ENCODE results near the gene ARGLU1.
"Not testable (repeated sequence)": the region's sequence is repeated elsewhere in the genome, so short reads cannot be mapped to it uniquely, and the experiment has no call there.

The ARGLU1 gene

DNA sequence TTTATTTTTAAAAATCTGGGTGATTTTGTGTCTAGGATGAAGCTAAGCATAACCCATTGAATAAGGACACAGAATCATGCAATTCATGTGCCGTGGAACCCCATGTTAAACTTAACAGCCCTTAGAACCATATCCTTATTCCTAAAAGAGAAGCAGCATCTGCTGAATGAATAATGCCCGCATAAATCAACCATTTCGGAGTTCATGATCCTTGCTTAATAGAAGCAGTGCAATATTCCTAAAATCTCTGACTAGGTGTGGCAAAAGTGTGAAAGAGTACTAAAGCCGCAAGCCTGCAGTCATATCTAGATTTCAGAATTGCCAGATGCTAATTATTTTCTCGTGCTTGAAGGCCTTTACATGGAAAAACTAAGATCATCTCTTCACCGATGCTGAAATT lies 33.6 kb upstream of the ARGLU1 start:
- H3K27me3 ChIP-seq (ENCODE audit: low read length): no peaks in the 10 kb centered on the region
- H3K27ac ChIP-seq (ENCODE audit: low read depth, low read length): no peak overlapping the region
- H3F3A ChIP-seq (ENCODE audit: insufficient read depth): no peaks in the 10 kb centered on the region
- H3K36me3 ChIP-seq (ENCODE audit: low read length): no peaks in the 10 kb centered on the region
- H3K4me2 ChIP-seq (ENCODE audit: low read depth, low read length, poor library complexity, severe bottlenecking): no peak overlapping the region
- no peak overlapping the region for H3K4me3 ChIP-seq (ENCODE audit: insufficient read depth, low read length, poor library complexity, severe bottlenecking)
- TF ChIP-seq EZH2phosphoT487 (conservative IDR thresholded peaks at IDR 0.05; ENCODE audit: low read length) (no peak), CTCF (IDR thresholded peaks at IDR 0.05; ENCODE audit: insufficient read depth, low read length, poor library complexity, severe bottlenecking) (no peak)
- no peak overlapping the region for H3K9ac ChIP-seq (ENCODE audit: low read length)
- no peaks in the 10 kb centered on the region for H3K79me2 ChIP-seq (ENCODE audit: insufficient read depth, low read length)
- H3K9me2 ChIP-seq (replicated peaks; ENCODE audit: insufficient read depth, low read length): no peaks in the 10 kb centered on the region
- H3K9me3 ChIP-seq (ENCODE audit: insufficient read depth, low read length): no peaks in the 10 kb centered on the region
- no peak overlapping the region for H2AFZ ChIP-seq (ENCODE audit: low read depth, low read length, severe bottlenecking)
- no peaks in the 10 kb centered on the region for H4K20me1 ChIP-seq (ENCODE audit: low read depth, low read length)

GRCh38 chr13:106600798-106601135 lies 32.8 kb upstream of the ARGLU1 start:
- not testable (repeated sequence) for H3K9me2 ChIP-seq (replicated peaks; ENCODE audit: insufficient read depth, low read length); H4K20me1 ChIP-seq (ENCODE audit: low read depth, low read length); H3K4me2 ChIP-seq (ENCODE audit: low read depth, low read length, poor library complexity, severe bottlenecking); H3K9me3 ChIP-seq (ENCODE audit: insufficient read depth, low read length); H3K4me3 ChIP-seq (ENCODE audit: insufficient read depth, low read length, poor library complexity, severe bottlenecking); H3K36me3 ChIP-seq (ENCODE audit: low read length); H3F3A ChIP-seq (ENCODE audit: insufficient read depth); H3K27ac ChIP-seq (ENCODE audit: low read depth, low read length); H3K79me2 ChIP-seq (ENCODE audit: insufficient read depth, low read length); H3K27me3 ChIP-seq (ENCODE audit: low read length); H2AFZ ChIP-seq (ENCODE audit: low read depth, low read length, severe bottlenecking); H3K9ac ChIP-seq (ENCODE audit: low read length)

DNA sequence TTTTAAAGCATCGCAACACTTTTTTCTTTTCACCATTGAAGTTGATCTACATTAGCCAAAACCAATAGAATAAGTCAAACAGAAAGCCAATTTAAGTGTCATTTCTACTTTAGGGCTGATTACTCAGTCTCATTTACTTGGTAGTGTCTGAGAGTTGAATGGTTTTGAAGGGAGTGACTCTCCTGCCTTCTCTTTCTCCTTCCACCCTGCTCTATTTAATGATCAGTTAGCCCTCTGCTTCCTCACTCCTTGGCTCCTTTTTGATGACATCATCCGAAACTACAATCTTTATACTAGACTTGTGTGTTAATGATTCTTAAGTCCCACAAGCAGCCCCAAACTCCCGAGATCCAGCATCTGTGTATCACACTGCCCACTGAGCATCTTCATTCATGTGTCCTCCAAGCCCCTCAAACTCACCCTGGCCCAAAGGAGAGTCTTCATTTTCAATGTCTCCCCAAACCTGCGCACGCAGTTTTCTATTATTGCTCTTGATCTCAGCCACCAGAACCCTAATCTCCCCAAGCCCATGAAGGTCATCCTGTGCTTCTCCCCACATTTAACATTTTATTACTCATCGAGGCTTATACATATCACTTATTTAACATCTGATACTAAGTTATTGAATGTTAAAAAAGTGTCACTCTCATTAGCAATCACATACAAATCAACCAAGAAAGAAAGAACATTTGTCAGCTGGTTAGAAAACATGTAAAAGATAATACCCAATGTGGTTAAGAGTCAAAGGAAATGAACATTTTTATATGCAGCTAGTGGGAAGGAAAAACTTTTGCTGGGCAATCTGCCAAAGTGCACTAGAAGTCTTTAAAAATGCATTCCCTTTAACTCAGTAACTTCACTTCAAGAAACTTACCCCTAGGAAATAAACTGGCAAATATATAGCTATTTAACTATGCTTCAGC lies 32.2 kb upstream of the ARGLU1 start:
- Histone ChIP-seq H3K27me3 (ENCODE audit: low read length) (no peaks in the 10 kb centered on the region), H3K4me2 (ENCODE audit: low read depth, low read length, poor library complexity, severe bottlenecking) (no peak overlapping the region), H4K20me1 (ENCODE audit: low read depth, low read length) (no peaks in the 10 kb centered on the region), H3K9me2 (replicated peaks; ENCODE audit: insufficient read depth, low read length) (no peaks in the 10 kb centered on the region), H2AFZ (ENCODE audit: low read depth, low read length, severe bottlenecking) (no peak overlapping the region), H3K79me2 (ENCODE audit: insufficient read depth, low read length) (no peaks in the 10 kb centered on the region), H3K9ac (ENCODE audit: low read length) (no peak overlapping the region), H3K9me3 (ENCODE audit: insufficient read depth, low read length) (no peaks in the 10 kb centered on the region), H3F3A (ENCODE audit: insufficient read depth) (no peaks in the 10 kb centered on the region), H3K27ac (ENCODE audit: low read depth, low read length) (no peak overlapping the region), H3K36me3 (ENCODE audit: low read length) (no peaks in the 10 kb centered on the region), H3K4me3 (ENCODE audit: insufficient read depth, low read length, poor library complexity, severe bottlenecking) (no peak overlapping the region)
- no peak for TF ChIP-seq EZH2phosphoT487 (conservative IDR thresholded peaks at IDR 0.05; ENCODE audit: low read length)
- no peak for TF ChIP-seq CTCF (IDR thresholded peaks at IDR 0.05; ENCODE audit: insufficient read depth, low read length, poor library complexity, severe bottlenecking)

- Histone ChIP-seq H3K9me2 (replicated peaks; ENCODE audit: insufficient read depth, low read length) (no peaks in the 10 kb centered on the region), H3K27me3 (ENCODE audit: low read length) (no peaks in the 10 kb centered on the region), H3K4me3 (ENCODE audit: insufficient read depth, low read length, poor library complexity, severe bottlenecking) (no peak overlapping the region), H3K36me3 (ENCODE audit: low read length) (no peaks in the 10 kb centered on the region), H3K79me2 (ENCODE audit: insufficient read depth, low read length) (no peaks in the 10 kb centered on the region), H2AFZ (ENCODE audit: low read depth, low read length, severe bottlenecking) (no peak overlapping the region), H3K27ac (ENCODE audit: low read depth, low read length) (no peak overlapping the region), H4K20me1 (ENCODE audit: low read depth, low read length) (no peaks in the 10 kb centered on the region), H3K4me2 (ENCODE audit: low read depth, low read length, poor library complexity, severe bottlenecking) (no peak overlapping the region), H3K9ac (ENCODE audit: low read length) (no peak overlapping the region), H3F3A (ENCODE audit: insufficient read depth) (no peaks in the 10 kb centered on the region), H3K9me3 (ENCODE audit: insufficient read depth, low read length) (no peaks in the 10 kb centered on the region)
- TF ChIP-seq CTCF (IDR thresholded peaks at IDR 0.05; ENCODE audit: insufficient read depth, low read length, poor library complexity, severe bottlenecking) (no peak), EZH2phosphoT487 (conservative IDR thresholded peaks at IDR 0.05; ENCODE audit: low read length) (no peak)
Measured at GRCh38 chr13:106597749-106598395, 29.9 kb upstream of the ARGLU1 start.
